Skin epidermis (tissue), 12 donors: ENCODE data around the gene GABARAPL1.
"Not testable (repeated sequence)": the region's sequence is repeated elsewhere in the genome, so short reads cannot be mapped to it uniquely, and the experiment has no call there.

ENCODE experiments used
- H3K27ac ChIP-seq, 21 experiments: fragments of 200-600 bp; sonication (generic) in 11 of 21; one replicate each; pipeline ENCODE4 v1.5.0; 2020; ENCODE audit warnings: mild to moderate bottlenecking in 3 of 21, inconsistent platforms in 2 of 21, moderate library complexity in 2 of 21
- H3K4me3 ChIP-seq, 7 experiments: fragments of 200-600 bp; sonication (generic) in 2 of 7; one replicate each; pipeline ENCODE4 v1.5.0; 2020; ENCODE audit warnings: inconsistent platforms in 2 of 7, mild to moderate bottlenecking in 2 of 7, moderate library complexity in 1 of 7

The GABARAPL1 gene

GRCh38 chr12:10225426-10225825 is 12.7 kb downstream of the GABARAPL1 start:
- H3K27ac ChIP-seq, H3K4me3 ChIP-seq: not testable (repeated sequence)

DNA sequence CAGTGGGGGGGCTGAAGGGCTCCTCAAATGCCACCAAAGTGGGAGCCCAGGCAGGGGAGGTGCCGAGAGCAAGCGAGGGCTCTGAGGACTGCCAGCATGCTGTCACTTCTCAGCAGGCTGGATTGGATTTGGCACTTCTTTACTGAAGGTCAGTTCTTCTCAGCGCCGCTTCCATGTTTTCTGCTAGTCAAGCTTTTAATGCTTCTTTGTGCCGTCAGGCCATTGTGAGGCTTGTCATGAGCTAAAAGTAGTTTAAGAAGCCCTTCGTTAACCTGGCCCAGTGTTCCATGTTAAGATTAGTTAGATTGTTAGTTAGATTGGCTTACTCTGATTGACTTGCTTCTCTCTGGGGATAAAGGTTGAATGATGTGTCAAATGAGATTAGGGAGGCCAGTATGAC is 13.4 kb downstream of the GABARAPL1 start:
- no peak overlapping the region for H3K4me3 ChIP-seq
- no peak overlapping the region for H3K27ac ChIP-seq

GRCh38 chr12:10226731-10227130 is 14.1 kb downstream of the GABARAPL1 start:
- Histone ChIP-seq H3K4me3 (no peak overlapping the region), H3K27ac (no peak overlapping the region)

- H3K27ac ChIP-seq: no peak overlapping the region
These were observed 15.0 kb downstream of the GABARAPL1 start for GRCh38 chr12:10227648-10228047.

DNA sequence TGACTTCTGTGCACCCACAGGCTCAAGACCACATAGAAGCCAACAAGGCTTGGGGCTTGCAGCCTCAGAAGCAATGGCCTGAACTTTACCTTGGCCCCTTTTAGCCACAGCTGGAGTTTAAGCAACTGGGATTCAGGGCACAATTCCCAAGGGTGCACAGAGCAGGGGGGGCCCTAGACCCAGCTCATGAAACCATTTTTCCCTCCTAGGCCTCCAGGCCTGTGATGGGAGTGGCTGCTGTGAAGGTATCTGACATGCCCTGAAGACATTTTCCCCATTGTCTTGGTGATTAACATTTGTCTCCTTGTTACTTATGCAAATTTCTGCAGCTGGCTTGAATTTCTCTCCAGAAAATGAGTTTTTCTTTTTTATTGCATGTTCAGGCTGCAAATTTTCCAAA is 21.9 kb downstream of the GABARAPL1 start:
- no peak overlapping the region for H3K4me3 ChIP-seq

More at GRCh38 chr12:10227648-10228047, 15.0 kb downstream of the GABARAPL1 start:
- no peak overlapping the region for H3K4me3 ChIP-seq

DNA sequence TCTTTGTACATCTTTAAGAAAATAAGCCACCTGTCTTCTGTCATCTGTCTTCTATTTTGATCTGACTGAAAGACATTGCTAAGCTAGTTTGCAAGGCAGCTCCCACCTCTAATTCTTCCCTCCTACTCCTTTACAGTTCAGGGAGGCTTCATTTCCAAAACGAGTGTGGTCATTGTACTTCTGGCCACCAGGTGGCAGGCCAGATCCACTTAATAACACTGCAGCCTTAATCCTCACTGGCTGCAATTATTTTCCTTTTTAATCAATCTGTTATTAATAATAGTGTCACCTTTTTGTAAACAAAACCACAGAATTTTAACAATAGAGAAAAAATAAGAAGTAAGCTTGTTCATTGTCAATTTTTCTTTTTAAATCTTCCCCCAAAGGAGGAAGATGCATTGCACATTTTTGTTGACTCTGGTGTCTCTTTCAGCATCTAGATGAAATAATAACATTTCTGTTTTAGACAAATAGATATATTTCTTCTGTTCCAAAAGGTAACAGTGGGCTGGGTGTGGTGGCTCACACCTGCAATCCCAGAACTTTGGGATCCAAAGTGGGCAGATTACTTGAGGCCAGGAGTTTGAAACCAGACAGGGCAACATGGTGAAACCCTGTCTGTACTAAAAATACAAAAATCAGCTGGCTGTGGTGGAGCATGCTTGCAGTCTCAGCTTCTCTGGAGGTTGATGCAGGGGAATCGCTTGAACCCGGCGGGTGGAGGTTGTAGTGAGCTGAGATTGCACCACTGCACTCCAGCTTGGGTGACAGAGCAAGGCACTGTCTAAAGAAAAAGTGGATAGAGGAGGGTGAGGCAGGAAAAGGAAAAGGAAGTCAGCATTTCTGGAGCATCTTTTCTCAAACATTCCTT is 23.3 kb downstream of the GABARAPL1 start:
- Histone ChIP-seq H3K4me3 (no peak overlapping the region), H3K27ac (no peak overlapping the region)

More for the DNA sequence above, 21.9 kb downstream of the GABARAPL1 start:
- no peak overlapping the region for H3K27ac ChIP-seq

- Histone ChIP-seq H3K4me3 (no peak overlapping the region), H3K27ac (no peak overlapping the region)
These were observed 24.0 kb downstream of the GABARAPL1 start for GRCh38 chr12:10236720-10237119.

- Histone ChIP-seq H3K27ac (no peak overlapping the region), H3K4me3 (no peak overlapping the region)
These were observed 25.8 kb downstream of the GABARAPL1 start for GRCh38 chr12:10238526-10238925.

DNA sequence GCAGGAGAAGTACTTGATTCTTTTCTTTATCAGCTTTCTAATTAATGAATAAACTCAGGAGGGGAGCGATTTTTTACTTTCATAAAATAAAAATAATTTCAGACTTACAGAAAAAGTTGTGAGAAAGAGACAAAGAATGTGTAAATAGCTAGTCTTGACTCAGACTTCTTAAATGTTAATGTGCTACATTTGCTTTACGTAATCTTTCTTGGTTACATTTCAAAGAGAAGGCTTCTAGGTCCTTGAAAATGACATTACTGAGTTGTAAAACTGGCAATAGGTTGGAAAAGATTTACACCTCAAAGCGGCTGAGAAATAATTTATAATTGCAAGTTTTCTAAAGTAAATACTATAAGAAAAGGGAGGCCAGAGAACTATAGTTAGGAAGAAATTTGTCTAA is 28.6 kb downstream of the GABARAPL1 start:
- Histone ChIP-seq H3K4me3 (no peak overlapping the region), H3K27ac (no peak overlapping the region)

GRCh38 chr12:10241727-10242126 is 29.1 kb downstream of the GABARAPL1 start:
- Histone ChIP-seq H3K27ac (no peak overlapping the region), H3K4me3 (no peak overlapping the region)

DNA sequence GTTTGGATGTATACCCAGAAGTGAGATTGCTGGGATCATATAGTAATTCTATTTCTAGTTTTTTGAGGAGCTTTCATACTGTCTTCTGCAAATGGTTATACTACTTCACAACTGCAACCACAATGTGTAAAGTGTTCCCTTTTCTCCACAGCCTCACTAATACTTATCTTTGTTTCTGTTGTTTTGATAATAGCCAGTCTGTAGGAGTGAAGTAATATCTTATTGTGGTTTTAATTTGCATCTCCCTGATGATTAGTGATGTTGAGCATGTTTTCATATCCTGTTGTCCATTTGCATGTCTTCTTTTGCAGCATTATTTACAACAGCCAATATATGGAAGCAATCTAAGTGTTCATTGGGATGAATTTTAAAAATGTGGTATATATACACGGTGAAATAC is 29.9 kb downstream of the GABARAPL1 start:
- Histone ChIP-seq H3K4me3 (no peak overlapping the region), H3K27ac (no peak overlapping the region)

- H3K27ac ChIP-seq: peak overlapping the region in 1 of 21 experiments; percentile 64
- H3K4me3 ChIP-seq: no peak overlapping the region
These were observed 31.3 kb downstream of the GABARAPL1 start for GRCh38 chr12:10243818-10244520.

DNA sequence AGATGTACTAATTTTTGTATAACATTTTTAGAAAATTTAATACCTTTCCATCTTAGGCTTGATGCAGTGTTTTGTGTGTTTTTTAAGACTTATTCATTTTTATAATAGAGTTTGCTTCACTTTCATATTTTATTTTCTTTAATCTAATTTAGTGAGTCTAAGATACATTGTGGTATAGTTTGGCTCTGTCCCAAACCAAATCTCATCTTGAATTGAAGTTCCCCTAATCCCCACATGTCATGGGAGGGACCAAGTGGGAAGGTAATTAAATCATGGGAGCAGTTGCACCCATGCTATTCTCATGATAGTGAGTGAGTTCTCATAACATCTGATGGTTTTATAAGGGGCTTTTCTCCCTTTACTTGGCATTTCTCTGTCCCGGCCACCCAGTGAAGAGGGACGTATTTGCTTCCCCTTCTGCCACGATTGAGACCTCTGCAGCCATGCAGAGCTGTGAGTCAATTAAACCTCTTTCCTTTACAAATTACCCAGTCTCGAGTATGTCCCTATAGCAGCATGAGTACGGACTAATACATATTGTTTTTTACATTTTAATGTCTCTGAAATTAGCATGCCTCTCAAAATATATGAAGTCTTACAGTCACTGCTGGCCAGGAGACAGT is 34.9 kb downstream of the GABARAPL1 start:
- Histone ChIP-seq H3K4me3 (no peak overlapping the region), H3K27ac (no peak overlapping the region)

GRCh38 chr12:10249690-10250455 is 37.2 kb downstream of the GABARAPL1 start:
- H3K4me3 ChIP-seq: no peak overlapping the region
- no peak overlapping the region for H3K27ac ChIP-seq

GRCh38 chr12:10251669-10252068 is 39.0 kb downstream of the GABARAPL1 start:
- no peak overlapping the region for H3K27ac ChIP-seq
- no peak overlapping the region for H3K4me3 ChIP-seq

- H3K27ac ChIP-seq: no peak overlapping the region
- no peak overlapping the region for H3K4me3 ChIP-seq
These were observed 39.5 kb downstream of the GABARAPL1 start for GRCh38 chr12:10252201-10252600.

- no peak overlapping the region for H3K27ac ChIP-seq
These were observed 43.4 kb downstream of the GABARAPL1 start for GRCh38 chr12:10256064-10256463.

DNA sequence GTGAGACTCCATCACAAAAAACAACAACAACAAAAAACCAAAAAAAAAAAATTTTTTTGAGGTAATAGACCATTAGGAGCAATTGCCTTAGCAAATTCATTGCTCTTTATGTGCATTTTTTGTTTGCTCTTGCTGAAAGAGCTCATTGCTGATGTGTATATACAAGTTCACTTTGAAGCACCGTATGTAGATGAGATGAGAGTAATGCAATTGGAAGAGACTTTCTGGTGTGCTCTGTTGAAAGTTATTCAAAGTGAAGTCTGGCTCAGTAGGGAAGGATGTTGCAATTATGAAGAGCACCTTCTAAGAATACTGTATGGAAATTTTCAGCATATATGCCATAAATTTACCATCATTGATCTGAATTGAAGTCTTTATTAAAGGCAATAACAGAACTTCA is 48.2 kb downstream of the GABARAPL1 start:
- Histone ChIP-seq H3K4me3 (no peak overlapping the region), H3K27ac (no peak overlapping the region)

More at GRCh38 chr12:10256064-10256463, 43.4 kb downstream of the GABARAPL1 start:
- H3K4me3 ChIP-seq: no peak overlapping the region

GRCh38 chr12:10268037-10268436 is 55.4 kb downstream of the GABARAPL1 start:
- no peak overlapping the region for H3K4me3 ChIP-seq
- H3K27ac ChIP-seq: no peak overlapping the region

GRCh38 chr12:10272467-10272866 is 59.8 kb downstream of the GABARAPL1 start:
- Histone ChIP-seq H3K4me3 (no peak overlapping the region), H3K27ac (no peak overlapping the region)
